HG03558 (cell line): ENCODE results near the gene ZNF444.

Experiments used
- ATAC-seq: cut with Tn5 transposase; IDR thresholded peaks from one replicate; pipeline ENCODE4 v1.9.1; 2021; ENCODE audit warnings: moderate number of reproducible peaks; ENCODE audit not compliant: unreplicated experiment; ENCODE audit errors: extremely low read depth

The ZNF444 gene

DNA sequence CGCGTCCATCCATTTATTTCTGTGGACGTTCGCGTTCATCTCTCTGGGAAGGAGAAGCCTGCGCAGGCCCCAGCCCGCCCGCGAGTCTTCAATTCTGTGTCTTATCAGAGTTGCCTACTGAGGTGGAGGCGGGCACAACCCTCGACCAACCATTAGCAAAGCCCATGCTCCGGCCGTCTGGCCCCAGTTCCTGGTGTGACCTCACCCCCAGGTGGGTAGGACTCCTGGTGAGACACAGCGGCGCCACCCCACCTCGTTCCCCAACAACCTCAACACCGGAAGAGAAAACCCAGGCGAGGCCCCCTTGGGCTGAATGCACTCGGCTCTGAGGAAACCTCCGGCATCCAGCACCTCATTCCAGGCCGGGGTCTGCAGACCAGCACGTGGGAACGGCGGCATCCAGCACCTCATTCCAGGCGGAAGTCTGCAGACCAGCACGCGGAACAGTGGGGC lies 34.7 kb upstream of the ZNF444 start:
- no peak for ATAC-seq

GRCh38 chr19:56106993-56107392 lies 34.1 kb upstream of the ZNF444 start:
- ATAC-seq, result no peak

DNA sequence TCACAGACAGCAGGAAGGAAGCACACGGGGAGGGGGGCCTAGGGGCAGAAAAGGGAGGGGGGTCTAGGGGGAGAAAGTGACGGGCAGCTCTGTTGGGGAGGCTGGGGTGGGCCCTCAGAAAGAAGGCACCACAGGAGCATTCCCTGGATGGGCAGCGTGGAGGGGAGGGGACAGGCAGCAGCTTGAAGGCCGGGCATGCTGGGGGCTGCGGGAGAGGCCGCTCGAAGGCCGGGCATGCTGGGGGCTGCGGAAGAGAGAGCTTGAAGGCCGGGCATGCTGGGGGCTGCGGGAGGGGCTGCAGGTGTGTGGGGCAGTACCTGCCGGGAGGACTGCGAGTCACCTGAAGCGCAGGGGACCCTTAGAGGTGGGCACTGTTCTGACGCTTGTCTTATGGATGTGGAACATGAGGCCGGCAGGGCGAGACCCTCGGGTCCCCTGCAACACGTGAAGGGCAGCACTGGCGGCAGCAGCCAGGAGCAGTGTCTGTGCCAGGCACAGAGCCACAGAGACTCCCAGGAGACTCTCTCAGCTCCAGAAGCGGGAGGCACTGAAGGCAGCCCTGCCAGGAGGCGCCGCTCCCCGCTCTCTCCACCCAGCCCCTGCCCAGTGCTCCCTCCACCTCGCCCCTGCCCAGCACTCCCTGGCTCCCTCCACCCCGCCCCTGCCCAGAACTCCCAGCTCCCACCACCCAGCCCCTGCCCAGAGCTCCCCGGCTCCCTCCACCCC lies 33.3 kb upstream of the ZNF444 start:
- no peak for ATAC-seq

GRCh38 chr19:56108447-56109195 lies 32.5 kb upstream of the ZNF444 start:
- no peak for ATAC-seq

- no peak for ATAC-seq
Observed at GRCh38 chr19:56109226-56109625, 31.9 kb upstream of the ZNF444 start.

DNA sequence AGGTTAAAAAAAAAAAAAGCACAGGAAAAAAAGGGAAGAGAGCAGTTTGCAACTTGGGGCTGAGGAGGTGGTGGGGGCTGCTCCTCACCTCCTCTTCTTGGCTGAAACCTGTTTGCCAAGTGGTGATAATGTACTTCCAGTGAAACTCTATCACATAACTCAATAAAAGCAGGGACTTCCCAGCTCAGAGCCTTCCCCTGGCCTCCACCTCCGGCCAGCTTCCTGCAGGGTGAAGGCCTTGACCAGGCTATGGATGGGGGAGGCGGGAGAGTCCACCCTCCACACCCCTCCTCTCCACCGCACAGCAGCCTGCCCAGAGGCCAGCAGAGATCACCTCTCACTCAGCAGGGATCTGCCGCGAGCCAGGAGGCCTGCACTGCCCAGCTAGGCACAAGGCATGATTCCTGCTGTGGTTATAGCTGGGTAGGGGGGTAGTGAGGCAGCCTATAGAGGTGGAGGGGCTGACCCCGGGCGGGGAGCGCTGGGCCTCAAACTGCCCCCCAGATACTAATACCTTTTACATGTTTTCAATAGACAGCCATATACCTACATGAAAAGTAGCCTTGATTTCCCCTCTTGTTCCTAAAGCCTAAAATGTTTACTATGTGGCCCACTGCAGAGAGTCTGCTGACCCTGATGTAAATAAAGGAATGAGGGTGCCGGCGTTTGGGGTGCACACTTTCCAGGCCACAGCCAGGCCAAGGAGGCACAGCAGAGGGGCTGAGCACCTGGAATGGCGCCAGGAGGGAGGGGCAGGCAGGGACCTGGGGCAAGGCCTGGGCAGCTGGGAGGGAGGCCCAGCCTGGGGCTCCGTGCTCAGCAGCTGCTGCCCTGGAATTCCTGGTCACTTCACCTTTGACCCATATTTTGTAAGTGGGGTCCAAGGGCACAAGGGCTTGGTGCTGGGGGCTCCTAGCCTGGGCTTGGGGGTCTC lies 30.3 kb upstream of the ZNF444 start:
- no peak for ATAC-seq

DNA sequence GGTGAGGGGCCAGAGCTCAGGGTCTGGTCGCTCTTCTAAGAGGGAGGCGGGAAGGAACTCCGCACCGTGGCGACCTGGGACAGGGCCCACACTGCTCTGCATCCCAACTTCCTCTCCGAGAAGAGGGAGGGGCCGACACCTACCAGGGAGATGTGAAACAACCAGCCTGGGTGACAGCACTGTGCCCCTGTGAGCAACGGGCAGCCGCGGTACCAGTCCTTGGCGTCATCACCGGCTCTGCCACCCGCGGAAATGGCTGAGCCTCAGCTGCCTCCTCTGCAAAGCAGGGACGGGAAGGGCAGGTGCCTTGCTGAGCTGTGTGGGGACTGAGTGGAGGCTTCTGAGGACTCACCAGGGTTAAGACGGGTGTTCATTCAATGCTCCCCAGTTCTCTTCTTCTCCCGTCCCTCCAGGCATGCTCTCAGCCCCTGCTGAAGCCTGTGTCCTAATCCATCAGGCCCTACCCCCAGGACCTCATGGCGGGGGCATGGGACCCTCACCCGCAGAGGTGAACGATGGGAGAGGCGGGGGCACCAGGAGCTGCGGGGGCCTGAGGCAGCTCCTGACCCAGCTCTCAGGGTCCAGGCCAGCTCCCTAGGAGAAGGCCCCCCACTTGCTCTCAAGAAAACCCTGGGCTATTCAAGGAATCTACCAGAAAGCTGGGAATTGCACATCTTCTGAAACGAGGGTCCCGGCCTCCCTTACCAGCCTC lies 29.3 kb upstream of the ZNF444 start:
- ATAC-seq, result peak; percentile 50

DNA sequence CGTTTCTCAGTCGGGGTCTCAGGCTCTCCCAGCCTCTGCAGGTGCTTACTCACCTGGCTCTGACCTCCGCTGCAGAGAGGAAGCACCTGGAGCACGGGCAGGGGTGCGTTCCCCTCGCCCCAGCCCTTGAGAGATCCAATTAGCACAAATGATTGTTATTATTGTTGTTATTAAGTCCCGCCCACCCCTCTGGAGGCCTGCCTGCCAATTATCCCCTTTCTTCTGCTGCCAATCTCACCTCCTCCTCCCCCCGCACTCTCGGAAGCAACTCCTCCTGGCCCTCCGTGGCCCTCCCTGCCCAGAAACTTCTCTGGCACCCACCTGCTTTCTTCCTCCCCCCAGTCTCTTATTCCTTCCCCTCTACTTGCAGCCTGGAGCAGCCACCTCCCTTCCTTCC lies 28.8 kb upstream of the ZNF444 start:
- ATAC-seq, result no peak

DNA sequence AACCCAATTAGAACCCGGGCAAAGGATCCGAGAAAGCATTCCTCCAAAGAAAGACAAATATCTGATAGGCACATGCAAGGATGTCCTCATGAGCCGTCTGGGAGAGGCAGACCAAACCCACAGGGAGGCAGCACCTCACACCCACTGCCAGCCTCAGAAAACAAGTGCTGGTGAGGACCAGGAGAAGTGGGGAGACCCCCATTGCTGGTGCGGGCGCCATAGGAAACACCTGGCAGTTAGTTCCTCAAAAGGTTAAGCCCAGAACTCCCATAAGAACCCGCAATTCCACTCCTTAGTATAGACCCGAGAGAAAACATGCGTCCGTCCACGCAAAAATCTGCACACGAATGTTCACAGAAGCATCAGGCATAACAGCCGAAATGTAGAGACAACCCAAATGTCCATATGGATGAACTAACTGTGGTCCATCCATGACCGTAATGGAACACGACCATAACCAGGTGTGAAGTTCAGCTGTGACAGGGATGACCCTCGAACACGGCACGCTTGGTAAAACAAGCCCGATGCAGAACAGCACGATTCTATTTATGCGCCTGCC lies 27.9 kb upstream of the ZNF444 start:
- no peak for ATAC-seq

DNA sequence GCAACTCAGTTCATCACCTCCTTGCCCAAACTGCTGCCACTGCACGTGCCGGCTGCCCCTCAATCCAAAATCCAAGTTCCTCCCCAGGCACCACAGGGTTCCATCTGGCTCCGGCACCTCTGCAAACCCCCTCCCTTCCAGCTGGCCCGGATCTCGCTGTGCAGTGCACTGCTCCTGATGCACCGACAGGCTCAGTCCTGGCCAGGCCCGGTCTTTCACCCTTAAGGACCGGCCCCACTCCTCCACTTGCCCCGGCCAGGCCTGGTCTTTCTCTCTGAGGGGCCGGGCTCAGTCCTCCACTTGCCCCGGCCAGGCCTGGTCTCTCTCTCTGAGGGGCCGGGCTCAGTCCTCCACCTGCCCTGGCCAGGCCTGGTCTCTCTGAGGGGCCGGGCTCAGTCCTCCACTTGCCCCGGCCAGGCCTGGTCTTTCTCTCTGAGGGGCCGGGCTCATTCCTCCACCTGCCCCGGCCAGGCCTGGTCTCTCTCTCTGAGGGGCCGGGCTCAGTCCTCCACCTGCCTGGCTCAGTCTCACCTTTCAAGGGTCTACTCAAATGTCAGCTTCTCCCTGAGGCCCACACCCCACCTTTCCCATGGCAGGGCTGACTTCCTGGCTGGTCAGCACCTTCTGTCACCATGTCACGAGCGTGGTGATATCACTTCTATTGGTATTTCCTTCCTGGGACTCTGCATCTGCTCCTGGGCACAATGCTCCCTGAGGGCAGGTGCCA lies 26.9 kb upstream of the ZNF444 start:
- no peak for ATAC-seq

DNA sequence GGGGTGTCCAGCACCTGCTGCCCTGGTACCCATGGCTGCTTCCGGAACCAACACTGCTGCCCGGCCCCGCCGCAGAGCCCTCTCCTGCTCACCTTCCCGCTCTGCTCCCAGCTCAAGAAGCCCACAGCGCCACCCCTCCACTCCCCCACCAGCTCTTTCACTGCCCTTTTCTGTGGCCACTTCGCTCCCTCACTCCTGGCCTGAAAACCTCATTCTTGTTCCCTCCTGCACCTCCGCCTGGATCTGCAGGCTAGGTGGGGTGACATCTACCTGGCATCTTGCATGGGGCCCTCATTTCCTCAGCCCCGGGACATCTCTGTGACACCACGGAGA lies 26.3 kb upstream of the ZNF444 start:
- ATAC-seq, result no peak

- no peak for ATAC-seq
Observed at GRCh38 chr19:56115490-56115889, 25.6 kb upstream of the ZNF444 start.

DNA sequence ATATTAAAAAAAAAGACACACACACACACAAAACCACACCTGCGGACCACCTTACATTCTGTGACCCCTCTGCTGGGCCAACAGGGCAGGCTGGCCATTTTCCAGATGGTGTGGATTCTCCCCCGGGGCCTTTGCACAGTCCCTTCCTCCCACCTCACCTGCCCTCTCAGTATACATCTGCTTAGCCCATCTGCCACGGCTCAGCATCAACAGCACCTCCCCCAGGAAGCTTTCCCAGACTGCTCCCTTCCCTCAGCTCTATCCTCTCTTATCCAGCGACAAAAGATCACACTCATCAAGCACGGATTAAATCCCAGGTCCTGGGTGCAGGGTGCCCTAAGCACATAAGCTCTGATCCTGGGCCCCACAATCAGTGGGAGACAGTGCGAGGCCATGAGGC lies 24.5 kb upstream of the ZNF444 start:
- no peak for ATAC-seq

GRCh38 chr19:56117376-56117884 lies 23.7 kb upstream of the ZNF444 start:
- ATAC-seq, result no peak

GRCh38 chr19:56117889-56118288 lies 23.2 kb upstream of the ZNF444 start:
- no peak for ATAC-seq

DNA sequence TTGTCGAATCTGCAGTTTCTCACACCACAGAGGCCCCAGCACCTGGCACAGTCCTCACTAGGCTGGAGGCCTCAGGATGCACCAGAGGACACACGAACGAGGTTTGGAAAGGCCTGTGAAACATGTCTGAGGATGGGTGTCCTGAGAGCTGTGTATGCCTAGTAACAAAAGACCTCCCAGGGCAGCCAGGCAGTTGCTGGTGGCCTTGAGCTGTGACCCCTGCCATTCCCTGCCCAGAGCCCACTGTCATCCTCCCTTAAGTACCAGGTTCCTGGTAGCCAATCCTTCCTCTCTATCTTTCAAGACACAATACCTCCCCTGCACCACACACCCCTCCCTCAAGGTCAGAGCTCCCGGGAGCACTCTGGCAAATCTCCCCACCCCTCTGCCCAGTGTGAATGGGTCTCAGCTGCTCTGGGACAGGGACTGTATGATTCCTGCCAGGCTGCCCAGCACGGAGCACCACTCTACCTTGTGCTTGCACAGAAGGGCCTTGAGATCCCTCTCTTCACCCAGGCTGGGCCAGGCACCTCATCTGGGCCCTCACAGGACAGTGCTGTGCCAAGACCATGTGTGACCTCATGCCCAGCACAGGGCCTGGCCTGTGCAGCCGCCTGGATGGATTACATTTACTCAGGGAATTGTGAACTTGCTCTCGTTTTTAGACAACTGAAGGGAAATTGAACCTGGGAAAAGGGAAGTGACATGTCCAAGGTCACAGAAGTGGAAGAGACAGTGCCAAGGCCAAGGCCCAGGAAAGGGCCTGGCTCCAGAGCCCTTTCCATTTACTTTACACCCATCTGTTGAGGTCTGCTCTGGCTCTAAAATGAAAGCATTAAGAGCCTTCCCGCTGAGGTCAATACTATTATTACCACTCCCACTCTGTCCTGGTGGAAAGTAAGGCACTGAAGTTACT lies 22.2 kb upstream of the ZNF444 start:
- no peak for ATAC-seq

- no peak for ATAC-seq
Observed at GRCh38 chr19:56119582-56119978, 21.5 kb upstream of the ZNF444 start.

DNA sequence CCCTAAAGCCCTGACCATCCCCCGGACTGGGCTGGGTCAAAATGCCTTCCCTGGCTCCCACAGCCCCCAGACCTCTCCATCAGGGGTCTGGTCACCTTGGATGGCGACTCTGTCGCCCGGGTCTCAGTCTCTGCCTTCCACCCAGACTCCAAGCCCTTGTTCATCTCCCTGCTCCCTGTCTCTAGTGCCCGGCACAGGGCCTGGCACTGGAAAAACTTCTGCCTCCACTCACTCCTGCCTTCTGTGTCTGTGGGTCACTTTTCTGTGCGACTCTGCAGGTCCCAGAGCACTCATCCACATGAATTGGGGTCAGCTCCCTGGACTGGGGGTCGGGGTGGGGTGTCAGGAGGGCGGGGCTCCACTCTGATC lies 21.1 kb upstream of the ZNF444 start:
- no peak for ATAC-seq
